Skeletal muscle tissue (tissue), 4 donors: ENCODE data around the gene SFXN1. TPM values are rescaled to one million over a fixed set of nuclear protein-coding genes. Genes with fewer than 3 reads are reported as not detected.
"Not testable (repeated sequence)": the region's sequence is repeated elsewhere in the genome, so short reads cannot be mapped to it uniquely, and the experiment has no call there.

ENCODE experiments used
- H3K27ac ChIP-seq: one replicate; pipeline ENCODE4 v1.7.0; 2013; ENCODE audit warnings: mild to moderate bottlenecking, low read depth, low read length, inconsistent platforms
- H3K27me3 ChIP-seq, 3 donors: one replicate each; pipeline ENCODE4 v1.7.0; 2013; ENCODE audit warnings: low read length in 3 of 3; ENCODE audit not compliant: control insufficient read depth in 3 of 3, insufficient read depth in 3 of 3
- H3K36me3 ChIP-seq, 3 donors: one replicate each; pipeline ENCODE4 v1.7.0; 2013; ENCODE audit warnings: low read length in 3 of 3; ENCODE audit not compliant: control insufficient read depth in 3 of 3, insufficient read depth in 3 of 3
- H3K4me1 ChIP-seq, 3 donors: one replicate each; pipeline ENCODE4 v1.7.0; 2013; ENCODE audit warnings: low read length in 3 of 3, mild to moderate bottlenecking in 3 of 3; ENCODE audit not compliant: control insufficient read depth in 3 of 3, insufficient read depth in 3 of 3
- H3K4me3 ChIP-seq, 3 donors: one replicate each; pipeline ENCODE4 v1.7.0; 2013; ENCODE audit warnings: low read length in 3 of 3
- H3K9ac ChIP-seq, 3 donors: one replicate each; pipeline ENCODE4 v1.7.0; 2013; ENCODE audit warnings: low read length in 3 of 3, mild to moderate bottlenecking in 3 of 3, moderate library complexity in 2 of 3, low read depth in 1 of 3
- H3K9me3 ChIP-seq, 3 donors: one replicate each; pipeline ENCODE4 v1.7.0; 2013; ENCODE audit warnings: low read length in 3 of 3; ENCODE audit not compliant: control insufficient read depth in 3 of 3
- total RNA-seq: library from RNA; depleted of rRNA; stranded (reverse); fragments of >200 nt; gene quantifications from one replicate; pipeline ENCODE4 v1.2.3, GENCODE V29; 2014
- donor health status: Osteomylitis.

The SFXN1 gene
- total RNA-seq, 1 donor from 2014 or later, result 15.7 TPM

DNA sequence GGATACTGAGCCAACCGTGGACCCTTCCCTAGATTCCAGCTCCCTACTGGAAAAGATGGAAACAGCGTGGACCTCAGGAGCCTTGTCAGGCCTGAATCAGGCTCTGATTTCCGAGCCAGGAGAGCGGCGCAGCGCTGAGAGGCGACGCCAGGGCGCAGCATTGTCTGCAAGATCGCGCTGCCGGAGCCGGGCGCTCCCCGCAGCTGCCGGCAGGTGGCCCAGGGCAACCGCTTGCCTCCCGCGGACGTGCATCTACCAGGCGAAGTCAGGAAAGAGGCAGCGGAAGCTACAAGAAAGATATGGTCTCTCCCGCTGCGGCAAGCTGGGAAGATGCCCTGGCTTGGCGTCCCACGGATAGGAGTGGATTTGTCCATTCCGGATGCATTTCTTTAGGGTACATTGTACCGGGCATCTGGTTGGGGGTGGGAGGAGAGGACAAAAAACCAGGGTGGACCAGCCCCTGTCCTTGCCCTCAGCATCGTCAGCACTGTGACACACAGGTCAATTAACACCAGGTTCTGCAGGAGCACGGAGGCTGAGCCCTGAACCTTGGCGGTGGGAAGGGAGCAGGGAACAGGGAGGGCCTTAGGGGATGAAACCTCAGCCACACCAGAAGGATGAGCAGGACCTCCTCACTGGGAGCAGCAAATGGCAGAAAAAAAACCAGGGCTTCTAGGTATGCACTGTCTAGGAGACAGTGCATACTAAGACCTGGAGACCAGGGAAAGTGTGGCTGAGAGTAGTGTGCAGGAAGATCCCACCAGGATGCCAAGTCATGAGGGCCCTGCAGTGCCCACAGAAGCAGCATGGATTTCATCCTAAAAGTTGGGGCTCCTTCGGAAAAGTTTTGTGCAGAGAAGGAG is 55.9 kb downstream of the SFXN1 start:
- Histone ChIP-seq H3K27me3 (peaks cover 0 to 10% (median 4%) of the 10 kb centered on the region in 3 donors), H3K9ac (no peak overlapping the region), H3K4me1 (peaks cover 0 to 3% (median 0%) of the 10 kb centered on the region in 3 donors), H3K4me3 (no peak overlapping the region), H3K9me3 (no peaks in the 10 kb centered on the region), H3K27ac (no peak overlapping the region), H3K36me3 (no peaks in the 10 kb centered on the region)

GRCh38 chr5:175535331-175535730 is 57.0 kb downstream of the SFXN1 start:
- H3K27ac ChIP-seq, H3K4me1 ChIP-seq, H3K36me3 ChIP-seq, H3K9ac ChIP-seq, H3K27me3 ChIP-seq, H3K9me3 ChIP-seq, H3K4me3 ChIP-seq: not testable (repeated sequence)

DNA sequence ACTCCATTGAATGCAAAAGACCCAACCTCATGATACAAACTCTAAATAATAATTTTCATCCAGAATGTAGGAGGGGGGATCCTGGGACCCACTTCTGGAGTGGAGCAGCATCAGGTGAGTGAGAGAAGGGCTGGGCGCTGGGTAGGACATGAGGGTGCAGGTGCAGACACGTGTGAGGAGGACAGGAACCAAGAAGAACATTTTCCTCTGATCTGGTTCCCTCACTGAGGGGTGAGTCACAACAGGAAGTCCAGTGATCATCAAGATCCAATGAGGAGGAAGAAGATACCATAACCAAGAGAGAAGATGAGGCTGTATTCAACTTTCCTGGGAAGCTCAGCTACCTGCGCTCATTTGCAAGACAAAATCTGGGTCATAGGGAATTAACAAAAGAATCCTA is 57.4 kb downstream of the SFXN1 start:
- H3K9ac ChIP-seq, result no peak overlapping the region
- no peaks in the 10 kb centered on the region for H3K36me3 ChIP-seq

DNA sequence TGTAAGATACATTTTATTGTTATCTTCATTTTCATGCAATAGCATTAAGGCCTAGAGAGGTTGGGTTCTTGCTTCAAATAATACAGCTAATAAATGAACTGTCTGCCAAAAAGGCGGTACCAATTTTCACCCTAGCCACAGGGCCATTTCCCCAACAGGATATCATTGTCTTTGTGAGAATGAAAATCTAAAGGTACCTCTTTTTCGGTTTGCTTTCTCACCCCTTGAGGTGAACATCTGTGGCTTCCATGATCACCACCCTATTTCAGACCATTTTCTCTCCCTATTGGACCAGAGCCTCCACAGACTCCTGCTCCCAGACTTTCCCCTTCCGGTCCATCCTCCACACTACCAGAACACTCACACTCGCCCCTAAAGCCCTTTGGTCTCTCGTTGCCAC is 60.2 kb downstream of the SFXN1 start:
- H3K9me3 ChIP-seq, result no peaks in the 10 kb centered on the region
- no peak overlapping the region for H3K4me3 ChIP-seq
- H3K27me3 ChIP-seq, result peaks cover 0 to 12% (median 7%) of the 10 kb centered on the region in 3 donors
- H3K27ac ChIP-seq, result no peak overlapping the region
- H3K9ac ChIP-seq, result no peak overlapping the region
- peaks cover 0 to 9% (median 0%) of the 10 kb centered on the region in 3 donors for H3K4me1 ChIP-seq
- no peaks in the 10 kb centered on the region for H3K36me3 ChIP-seq

More for the DNA sequence above, 57.4 kb downstream of the SFXN1 start:
- Histone ChIP-seq H3K9me3 (no peaks in the 10 kb centered on the region), H3K4me1 (peaks cover 0 to 3% (median 0%) of the 10 kb centered on the region in 3 donors), H3K4me3 (no peak overlapping the region), H3K27ac (no peak overlapping the region), H3K27me3 (peaks cover 0 to 10% (median 7%) of the 10 kb centered on the region in 3 donors)

DNA sequence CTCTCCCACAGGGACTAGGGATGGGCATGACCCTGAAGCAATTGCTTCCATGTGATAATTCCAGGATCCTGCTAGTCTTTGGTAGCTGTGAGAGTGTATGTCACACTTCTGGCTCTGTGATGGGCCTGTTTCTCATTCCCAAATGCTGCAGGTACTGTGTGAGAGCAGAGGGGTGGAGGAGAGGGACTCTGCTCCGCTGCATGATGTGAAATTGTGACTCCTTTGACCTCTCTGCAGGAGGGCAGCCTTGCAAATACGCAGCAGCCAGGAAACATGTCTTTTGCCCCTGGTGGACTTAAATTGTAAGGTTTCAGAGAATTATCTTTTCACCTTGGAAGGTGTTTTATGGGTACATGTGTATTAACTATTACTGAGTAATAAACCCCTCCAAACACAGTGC is 61.6 kb downstream of the SFXN1 start:
- no peak overlapping the region for H3K9ac ChIP-seq
- H3K27ac ChIP-seq, result no peak overlapping the region
- no peaks in the 10 kb centered on the region for H3K9me3 ChIP-seq
- H3K4me1 ChIP-seq, result peaks cover 0 to 6% (median 0%) of the 10 kb centered on the region in 3 donors
- H3K4me3 ChIP-seq, result no peak overlapping the region
- peaks cover 0 to 9% (median 3%) of the 10 kb centered on the region in 3 donors for H3K27me3 ChIP-seq
- no peaks in the 10 kb centered on the region for H3K36me3 ChIP-seq

GRCh38 chr5:175541264-175541663 is 62.9 kb downstream of the SFXN1 start:
- H3K4me3 ChIP-seq, result no peak overlapping the region
- peaks cover 0 to 6% (median 0%) of the 10 kb centered on the region in 3 donors for H3K4me1 ChIP-seq
- H3K27ac ChIP-seq, result no peak overlapping the region
- H3K9me3 ChIP-seq, result no peaks in the 10 kb centered on the region
- H3K9ac ChIP-seq, result no peak overlapping the region
- peaks cover 0 to 5% (median 3%) of the 10 kb centered on the region in 3 donors for H3K27me3 ChIP-seq
- no peaks in the 10 kb centered on the region for H3K36me3 ChIP-seq

GRCh38 chr5:175542232-175542965 is 64.0 kb downstream of the SFXN1 start:
- Histone ChIP-seq H3K27ac (no peak overlapping the region), H3K4me1 (peaks cover 0 to 6% (median 0%) of the 10 kb centered on the region in 3 donors), H3K27me3 (peaks cover 0 to 9% (median 3%) of the 10 kb centered on the region in 3 donors), H3K36me3 (no peaks in the 10 kb centered on the region), H3K9me3 (no peaks in the 10 kb centered on the region), H3K4me3 (no peak overlapping the region), H3K9ac (no peak overlapping the region)

DNA sequence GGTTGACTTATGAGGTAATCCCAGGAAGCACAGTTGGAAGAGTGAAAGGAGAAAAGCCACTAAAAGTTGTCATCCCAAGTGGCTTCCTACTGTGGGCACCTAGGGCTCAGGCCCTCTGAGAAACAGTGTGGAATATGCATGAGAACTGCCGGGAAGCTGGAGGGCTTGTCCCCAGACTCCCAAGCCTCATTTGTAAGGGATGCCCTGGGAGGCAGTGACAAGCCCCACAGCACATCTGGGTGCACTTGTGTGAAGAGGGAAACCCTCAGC is 64.5 kb downstream of the SFXN1 start:
- no peaks in the 10 kb centered on the region for H3K36me3 ChIP-seq

GRCh38 chr5:175544108-175544511 is 65.8 kb downstream of the SFXN1 start:
- H3K27ac ChIP-seq, result no peak overlapping the region
- H3K36me3 ChIP-seq, result no peaks in the 10 kb centered on the region
- no peak overlapping the region for H3K9ac ChIP-seq
- H3K9me3 ChIP-seq, result no peaks in the 10 kb centered on the region
- H3K4me3 ChIP-seq, result no peak overlapping the region
- peaks cover 0 to 18% (median 10%) of the 10 kb centered on the region in 3 donors for H3K27me3 ChIP-seq
- peaks cover 0 to 6% (median 0%) of the 10 kb centered on the region in 3 donors for H3K4me1 ChIP-seq

More for the DNA sequence above, 64.5 kb downstream of the SFXN1 start:
- no peak overlapping the region for H3K9ac ChIP-seq
- H3K27ac ChIP-seq, result no peak overlapping the region
- H3K9me3 ChIP-seq, result no peaks in the 10 kb centered on the region
- peaks cover 0 to 12% (median 4%) of the 10 kb centered on the region in 3 donors for H3K27me3 ChIP-seq
- peaks cover 0 to 6% (median 0%) of the 10 kb centered on the region in 3 donors for H3K4me1 ChIP-seq
- H3K4me3 ChIP-seq, result no peak overlapping the region

DNA sequence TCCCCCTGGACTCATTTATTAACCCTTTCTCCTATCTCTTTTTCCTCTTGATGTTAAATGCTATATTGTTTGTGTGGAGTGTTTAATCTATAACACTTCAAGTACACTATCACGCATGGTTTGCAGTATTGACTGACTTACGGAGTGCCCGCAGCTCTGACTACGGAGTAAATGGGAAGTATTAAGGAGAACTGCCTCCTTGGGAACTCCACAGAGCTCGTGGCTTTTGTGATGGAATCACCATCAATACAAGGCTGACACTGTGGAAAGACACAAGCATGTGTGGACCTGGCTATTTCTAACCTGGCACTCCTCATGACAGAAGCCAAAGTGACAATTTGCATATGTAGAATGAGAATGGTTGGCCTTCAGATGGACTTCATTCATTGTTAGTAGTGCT is 66.2 kb downstream of the SFXN1 start:
- no peaks in the 10 kb centered on the region for H3K9me3 ChIP-seq
- H3K27ac ChIP-seq, result no peak overlapping the region
- H3K9ac ChIP-seq, result no peak overlapping the region
- H3K4me1 ChIP-seq, result peaks cover 0 to 6% (median 0%) of the 10 kb centered on the region in 3 donors
- no peak overlapping the region for H3K4me3 ChIP-seq
- H3K27me3 ChIP-seq, result peaks cover 0 to 18% (median 11%) of the 10 kb centered on the region in 3 donors
- no peaks in the 10 kb centered on the region for H3K36me3 ChIP-seq
